GM12878 (cell line): ENCODE measurements around the gene TMPRSS9. TPM values are rescaled to one million over a fixed set of nuclear protein-coding genes. Genes with fewer than 3 reads are reported as not detected.

Experiments
- ATAC-seq: fragments of 200-7000 bp; cut with Tn5 transposase; 3 replicates; pipeline ENCODE4 v1.9.1; 2020; ENCODE audit warnings: mild to moderate bottlenecking, moderate library complexity
- BruUV-seq: library from RNA; stranded (reverse); fragments of 400-500 nt; replicated peaks from 2 replicates; lab custom pipeline; 2021; lab: Mats Ljungman, UMichigan
- CTCF ChIA-PET: fragments of 300-600 bp; sonication (Branson Sonifier 250); formaldehyde crosslinking; extraction: SDS; loops from one replicate; lab custom pipeline; 2021; ENCODE audit warnings: inconsistent platforms; lab: Yijun Ruan, JAX
- POLR2A ChIA-PET: fragments of 350-600 bp; formaldehyde crosslinking; extraction: SDS; loops from one replicate; lab custom pipeline; 2021; ENCODE audit warnings: inconsistent platforms; lab: Charles Lee
- RAD21 ChIA-PET: fragments of 300-600 bp; sonication (Branson Sonifier 250); formaldehyde crosslinking; loops from one replicate; lab custom pipeline; 2023; ENCODE audit warnings: antibody characterized with exemption; ENCODE audit not compliant: unreplicated experiment; lab: Charles Lee
- SMC1A ChIA-PET: fragments of 300-600 bp; sonication (Branson Sonifier 250); formaldehyde crosslinking; loops from one replicate; lab custom pipeline; 2023; ENCODE audit not compliant: unreplicated experiment, uncharacterized antibody; lab: Charles Lee
- DNase-seq: peaks from one replicate; pipeline ENCODE4 v3.0.0-alpha.2; 2011; ENCODE audit warnings: low read depth, low spot score
- FAIRE-seq: peaks from 3 replicates; lab custom pipeline; 2011; peaks lifted over from hg19 to GRCh38; lab: Jason Lieb, UNC
- H2AFZ ChIP-seq: 2 replicates; pipeline ENCODE4 v1.6.0; 2011; ENCODE audit warnings: low read depth, low read length, control low read depth; ENCODE audit not compliant: control insufficient read depth
- H3K27ac ChIP-seq: 2 replicates; pipeline ENCODE4 v1.5.1; 2011; ENCODE audit warnings: control low read depth; ENCODE audit not compliant: control insufficient read depth, insufficient read depth
- H3K27me3 ChIP-seq, 2 experiments: replicated peaks in 1 of 2; 2 replicates each; pipeline versions ENCODE4 v1.6.0 to v1.6.1; 2011; ENCODE audit warnings: low read length in 1 of 2; ENCODE audit not compliant: control insufficient read depth in 2 of 2, insufficient read depth in 2 of 2
- H3K36me3 ChIP-seq, 2 experiments: 2 replicates each; pipeline ENCODE4 v1.5.1; 2011; ENCODE audit warnings: low read length in 1 of 2; ENCODE audit not compliant: control insufficient read depth in 2 of 2, insufficient read depth in 2 of 2
- H3K4me1 ChIP-seq: 2 replicates; pipeline ENCODE4 v1.6.1; 2011; ENCODE audit warnings: mild to moderate bottlenecking, low read length, moderate library complexity, mixed read lengths; ENCODE audit not compliant: control insufficient read depth, insufficient read depth
- H3K4me2 ChIP-seq: 2 replicates; pipeline ENCODE4 v1.6.0; 2011; ENCODE audit warnings: control low read depth; ENCODE audit not compliant: control insufficient read depth, insufficient read depth
- H3K4me3 ChIP-seq: fragments of 200-600 bp; sonication (generic); 2 replicates; pipeline ENCODE4 v1.5.1; 2016
- H3K79me2 ChIP-seq: 2 replicates; pipeline ENCODE4 v1.6.0; 2011; ENCODE audit warnings: low read length; ENCODE audit not compliant: control insufficient read depth, insufficient read depth
- H3K9ac ChIP-seq: 2 replicates; pipeline ENCODE4 v1.8.0; 2011; ENCODE audit warnings: low read length, control low read depth, mixed read lengths; ENCODE audit not compliant: control insufficient read depth, insufficient read depth
- H3K9me3 ChIP-seq: replicated peaks from 3 replicates; pipeline ENCODE4 v1.5.1; 2011; ENCODE audit warnings: mild to moderate bottlenecking, low read length; ENCODE audit not compliant: control insufficient read depth, insufficient read depth
- H4K20me1 ChIP-seq: 2 replicates; pipeline ENCODE4 v1.6.0; 2011; ENCODE audit not compliant: control insufficient read depth, insufficient read depth
- CREM ChIP-seq: IDR thresholded peaks from 2 replicates; pipeline ENCODE4 v1.6.1; 2014; ENCODE audit warnings: antibody characterized with exemption, low read depth
- FOS ChIP-seq: IDR thresholded peaks from 3 replicates; pipeline ENCODE4 v1.6.1; 2011; ENCODE audit warnings: borderline replicate concordance; ENCODE audit not compliant: insufficient read length; ENCODE audit errors: extremely low read depth
- HCFC1 ChIP-seq: fragments of 150-350 bp; IDR thresholded peaks from 2 replicates; pipeline ENCODE4 v1.6.1; 2014; ENCODE audit warnings: low read length
- MTA2 ChIP-seq: fragments of 450-650 bp; IDR thresholded peaks from 2 replicates; pipeline ENCODE4 v1.6.1; 2016; ENCODE audit warnings: low read depth, mild to moderate bottlenecking, moderate library complexity
- NFYB ChIP-seq: IDR thresholded peaks from 2 replicates; pipeline ENCODE4 v1.6.1; 2011; ENCODE audit warnings: low read depth, mild to moderate bottlenecking, low read length, improper control_type of control experiment, moderate library complexity; ENCODE audit not compliant: insufficient read depth
- PKNOX1 ChIP-seq: fragments of 450-650 bp; IDR thresholded peaks from 2 replicates; pipeline ENCODE4 v1.6.1; 2016; ENCODE audit warnings: mild to moderate bottlenecking
- SP1 ChIP-seq: IDR thresholded peaks from one replicate; pipeline ENCODE4 v1.6.1; 2011; ENCODE audit warnings: low read depth, low read length
- YY1 ChIP-seq: IDR thresholded peaks from 2 replicates; pipeline ENCODE4 v1.6.1; 2011; ENCODE audit warnings: low read depth, mild to moderate bottlenecking, low read length
- WGBS: methylation state at CpG from one replicate; pipeline ENCODE4 v1.1.6; 2016; ENCODE audit warnings: low lambda C conversion rate; ENCODE audit not compliant: insufficient replicate concordance, insufficient coverage; ENCODE audit errors: missing lambda C conversion rate; 5-methylcytosine and 5-hydroxymethylcytosine counted together
- in situ Hi-C: fragments of 300-500 bp; cut with MboI; formaldehyde crosslinking; loops from 9 replicates; pipeline ENCODE4 v1.14.3; 2018; ENCODE audit warnings: mixed read lengths
- intact Hi-C: fragments of 100-400 bp; cut with micrococcal nuclease; formaldehyde crosslinking; loops from one replicate; pipeline ENCODE4 v1.14.2; 2022; ENCODE audit not compliant: unreplicated experiment
- polyA plus RNA-seq, 11 experiments: library from polyadenylated mRNA; depleted of rRNA in 4 of 11; unstranded in 6 of 11; stranded (reverse) in 5 of 11; fragments of >200 nt; fragmentation: Nextera tagmentation in 4 of 11; fragmentation: Illumina TruSeq in 1 of 11; extraction: Ambion mirVana in 4 of 11; extraction: Trizol in 1 of 11; gene quantifications; 1 replicate in 1 of 11; 2 replicates in 10 of 11; pipeline versions ENCODE4 v1.2.1 to v1.2.3, GENCODE V29; 2011 to 2016; ENCODE audit warnings: inconsistent platforms in 2 of 11, missing spikeins in 2 of 11, low read depth in 1 of 11
- total RNA-seq, 4 experiments: library from RNA; depleted of rRNA in 3 of 4; stranded (reverse); fragments of >200 nt in 3 of 4; fragmentation: Illumina TruSeq in 1 of 4; extraction: Trizol in 1 of 4; gene quantifications; 2 replicates each; pipeline versions ENCODE4 v1.2.1 to v1.2.3, GENCODE V29; 2013 to 2021
- TF ChIP-seq, protein P1 (sequence below): fragments of 450-650 bp; IDR thresholded peaks from 2 replicates; pipeline ENCODE4 v1.6.1; 2017; ENCODE audit warnings: mild to moderate bottlenecking, moderate library complexity
- TF ChIP-seq, protein P2 (sequence below): IDR thresholded peaks from 2 replicates; pipeline ENCODE4 v1.6.1; 2011; ENCODE audit warnings: mild to moderate bottlenecking, low read depth, low read length, moderate library complexity; ENCODE audit not compliant: insufficient replicate concordance

The TMPRSS9 gene
- total and polyA plus RNA-seq, 10 of the 15 experiments (the other 5 are each of a cell fraction or from before 2014, with no cell fraction given) = 0.24 TPM; not detected in 9

DNA sequence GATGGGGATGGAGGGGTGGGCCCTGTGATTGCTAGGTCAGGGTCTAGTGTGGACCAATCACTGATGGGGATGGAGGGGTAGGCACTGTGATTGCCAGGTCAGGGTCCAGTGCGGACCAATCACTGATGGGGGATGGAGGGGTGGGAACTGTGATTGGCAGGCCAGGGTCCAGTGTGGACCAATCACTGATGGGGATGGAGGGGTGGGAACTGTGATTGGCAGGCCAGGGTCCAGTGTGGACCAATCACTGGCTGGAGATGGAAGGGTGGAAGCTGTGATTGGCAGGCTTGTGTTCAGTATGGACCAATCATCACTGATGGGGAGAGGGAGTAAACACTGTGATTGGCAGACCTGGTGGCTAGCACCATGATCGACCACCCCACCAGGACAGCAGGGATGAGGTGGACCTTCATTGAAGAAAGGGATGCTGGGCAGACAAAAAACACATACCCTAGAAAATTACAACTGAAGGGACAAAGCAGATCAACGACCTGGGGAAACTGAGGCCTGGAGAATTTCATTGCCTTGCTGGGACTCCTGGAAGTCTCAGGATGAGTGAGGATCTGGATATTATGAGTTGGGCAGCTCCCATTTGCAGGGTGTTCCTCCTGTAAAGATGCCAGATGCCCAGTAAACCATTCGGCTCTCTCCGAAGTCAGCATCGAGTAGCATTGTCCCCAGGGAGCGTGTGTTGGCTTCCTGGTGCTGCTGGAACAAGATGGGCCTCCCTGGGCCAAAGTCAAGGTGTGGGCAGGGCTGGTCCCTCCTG is 15.5 kb downstream of the TMPRSS9 start:
- in situ Hi-C loops = no loop called here
- H3K36me3 ChIP-seq = no peaks in the 10 kb centered on the region
- DNase-seq = no peak
- TF ChIP-seq PKNOX1 (peak; percentile 83), MTA2 (no peak), CREM (no peak), YY1 (no peak), NFYB (peak; percentile 59), FOS (peak; percentile 29), SP1 (peak; percentile 79), HCFC1 (no peak)
- TF ChIP-seq, protein P1, sequence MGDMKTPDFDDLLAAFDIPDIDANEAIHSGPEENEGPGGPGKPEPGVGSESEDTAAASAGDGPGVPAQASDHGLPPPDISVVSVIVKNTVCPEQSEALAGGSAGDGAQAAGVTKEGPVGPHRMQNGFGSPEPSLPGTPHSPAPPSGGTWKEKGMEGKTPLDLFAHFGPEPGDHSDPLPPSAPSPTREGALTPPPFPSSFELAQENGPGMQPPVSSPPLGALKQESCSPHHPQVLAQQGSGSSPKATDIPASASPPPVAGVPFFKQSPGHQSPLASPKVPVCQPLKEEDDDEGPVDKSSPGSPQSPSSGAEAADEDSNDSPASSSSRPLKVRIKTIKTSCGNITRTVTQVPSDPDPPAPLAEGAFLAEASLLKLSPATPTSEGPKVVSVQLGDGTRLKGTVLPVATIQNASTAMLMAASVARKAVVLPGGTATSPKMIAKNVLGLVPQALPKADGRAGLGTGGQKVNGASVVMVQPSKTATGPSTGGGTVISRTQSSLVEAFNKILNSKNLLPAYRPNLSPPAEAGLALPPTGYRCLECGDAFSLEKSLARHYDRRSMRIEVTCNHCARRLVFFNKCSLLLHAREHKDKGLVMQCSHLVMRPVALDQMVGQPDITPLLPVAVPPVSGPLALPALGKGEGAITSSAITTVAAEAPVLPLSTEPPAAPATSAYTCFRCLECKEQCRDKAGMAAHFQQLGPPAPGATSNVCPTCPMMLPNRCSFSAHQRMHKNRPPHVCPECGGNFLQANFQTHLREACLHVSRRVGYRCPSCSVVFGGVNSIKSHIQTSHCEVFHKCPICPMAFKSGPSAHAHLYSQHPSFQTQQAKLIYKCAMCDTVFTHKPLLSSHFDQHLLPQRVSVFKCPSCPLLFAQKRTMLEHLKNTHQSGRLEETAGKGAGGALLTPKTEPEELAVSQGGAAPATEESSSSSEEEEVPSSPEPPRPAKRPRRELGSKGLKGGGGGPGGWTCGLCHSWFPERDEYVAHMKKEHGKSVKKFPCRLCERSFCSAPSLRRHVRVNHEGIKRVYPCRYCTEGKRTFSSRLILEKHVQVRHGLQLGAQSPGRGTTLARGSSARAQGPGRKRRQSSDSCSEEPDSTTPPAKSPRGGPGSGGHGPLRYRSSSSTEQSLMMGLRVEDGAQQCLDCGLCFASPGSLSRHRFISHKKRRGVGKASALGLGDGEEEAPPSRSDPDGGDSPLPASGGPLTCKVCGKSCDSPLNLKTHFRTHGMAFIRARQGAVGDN = no peak
- TF ChIP-seq, protein P2, sequence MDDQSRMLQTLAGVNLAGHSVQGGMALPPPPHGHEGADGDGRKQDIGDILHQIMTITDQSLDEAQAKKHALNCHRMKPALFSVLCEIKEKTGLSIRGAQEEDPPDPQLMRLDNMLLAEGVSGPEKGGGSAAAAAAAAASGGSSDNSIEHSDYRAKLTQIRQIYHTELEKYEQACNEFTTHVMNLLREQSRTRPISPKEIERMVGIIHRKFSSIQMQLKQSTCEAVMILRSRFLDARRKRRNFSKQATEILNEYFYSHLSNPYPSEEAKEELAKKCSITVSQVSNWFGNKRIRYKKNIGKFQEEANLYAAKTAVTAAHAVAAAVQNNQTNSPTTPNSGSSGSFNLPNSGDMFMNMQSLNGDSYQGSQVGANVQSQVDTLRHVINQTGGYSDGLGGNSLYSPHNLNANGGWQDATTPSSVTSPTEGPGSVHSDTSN = peak; percentile 56
- no peaks in the 10 kb centered on the region for H4K20me1 ChIP-seq
- H3K9me3 ChIP-seq = peaks cover 3% of the 10 kb centered on the region; the same call in 2 of the 3 replicates
- H3K27me3 ChIP-seq = no peaks in the 10 kb centered on the region
- no peak overlapping the region for H3K9ac ChIP-seq
- WGBS = 63% methylated on average over 7 of the region's 7 CpGs
- POLR2A ChIA-PET = no interaction called here
- no peak for ATAC-seq
- no peak for FAIRE-seq
- CTCF ChIA-PET = no interaction called here
- H3K4me1 ChIP-seq = no peaks in the 10 kb centered on the region
- SMC1A ChIA-PET = no interaction called here
- intact Hi-C loops = no loop called here
- H3K4me3 ChIP-seq = no peak overlapping the region
- no peak overlapping the region for H3K4me2 ChIP-seq
- H3K79me2 ChIP-seq = no peaks in the 10 kb centered on the region
- no peak overlapping the region for H2AFZ ChIP-seq
- no peak overlapping the region for H3K27ac ChIP-seq
- RAD21 ChIA-PET = no interaction called here
- no TSS peak for BruUV-seq
